HepG2 (cell line): ENCODE measurements around the gene NSF. TPM values are rescaled to one million over a fixed set of nuclear protein-coding genes. Genes with fewer than 3 reads are reported as not detected.
A peak's percentile ranks its signal among the peaks of the same experiment; 100 is the strongest.

Source experiments
- ASH2L ChIP-seq: fragments of 300-600, 200-600 bp; sonication (generic); IDR thresholded peaks from 2 replicates; pipeline ENCODE4 v1.7.0; 2017; ENCODE audit warnings: low read depth, mild to moderate bottlenecking, moderate library complexity, mixed read lengths, low read length; ENCODE audit not compliant: insufficient read length
- BHLHE40 ChIP-seq: IDR thresholded peaks from 2 replicates; pipeline ENCODE4 v1.6.1; 2011; ENCODE audit warnings: low read length, improper control_type of control experiment
- CENPX ChIP-seq: sonication (generic); formaldehyde crosslinking; IDR thresholded peaks from 2 replicates; pipeline ENCODE4 v1.9.0; 2021; ENCODE audit warnings: mild to moderate bottlenecking, missing genetic modification reagents, moderate library complexity
- CHD2 ChIP-seq: IDR thresholded peaks from 2 replicates; pipeline ENCODE4 v1.6.1; 2011; ENCODE audit warnings: low read depth, low read length, improper control_type of control experiment
- DR1 ChIP-seq: sonication (generic); formaldehyde crosslinking; IDR thresholded peaks from 2 replicates; pipeline ENCODE4 v1.8.0; 2021; ENCODE audit warnings: mild to moderate bottlenecking, missing genetic modification reagents, inconsistent platforms
- MTERF4 ChIP-seq: sonication (generic); formaldehyde crosslinking; IDR thresholded peaks from 2 replicates; pipeline ENCODE4 v1.8.0; 2023; ENCODE audit warnings: mild to moderate bottlenecking, missing genetic modification reagents
- RARA ChIP-seq: IDR thresholded peaks from 2 replicates; pipeline ENCODE4 v1.6.1; 2016; ENCODE audit warnings: missing genetic modification reagents, missing compliant biosample characterization
- RXRA ChIP-seq: sonication (generic); formaldehyde crosslinking; IDR thresholded peaks from 2 replicates; pipeline ENCODE4 v1.5.1; 2020; ENCODE audit warnings: missing genetic modification reagents
- SMAD3 ChIP-seq: sonication (generic); formaldehyde crosslinking; IDR thresholded peaks from 2 replicates; pipeline ENCODE4 v1.4.0; 2020; ENCODE audit warnings: missing genetic modification reagents
- SMC3 ChIP-seq: IDR thresholded peaks from 2 replicates; pipeline ENCODE4 v1.6.1; 2011; ENCODE audit warnings: low read length, improper control_type of control experiment
- SOX6 ChIP-seq, 2 experiments: fragments of 450-650 bp in 1 of 2; sonication (generic) in 1 of 2; formaldehyde crosslinking in 1 of 2; IDR thresholded peaks; 2 replicates each; pipeline versions ENCODE4 v1.4.0 to v1.6.1; 2017 to 2020; ENCODE audit warnings: antibody characterized with exemption in 1 of 2, mild to moderate bottlenecking in 1 of 2, missing genetic modification reagents in 1 of 2
- SRSF1 ChIP-seq: fragments of 200-400 bp; formaldehyde crosslinking; optimal IDR thresholded peaks from 2 replicates; pipeline ENCODE3; 2017; ENCODE audit warnings: mild to moderate bottlenecking, low read depth, low read length, moderate library complexity
- TFE3 ChIP-seq: IDR thresholded peaks from 2 replicates; pipeline ENCODE4 v1.6.1; 2016
- ZNF549 ChIP-seq: sonication (generic); formaldehyde crosslinking; IDR thresholded peaks from 2 replicates; pipeline ENCODE4 v1.5.0; 2020; ENCODE audit warnings: missing genetic modification reagents
- ZNF572 ChIP-seq: sonication (generic); formaldehyde crosslinking; IDR thresholded peaks from 2 replicates; pipeline ENCODE4 v1.5.1; 2020; ENCODE audit warnings: mild to moderate bottlenecking, missing genetic modification reagents
- ZNF614 ChIP-seq: IDR thresholded peaks from 2 replicates; pipeline ENCODE4 v1.6.1; 2018; ENCODE audit warnings: missing biosample characterization, missing genetic modification reagents, inconsistent platforms, borderline replicate concordance
- ZNF687 ChIP-seq: sonication (generic); formaldehyde crosslinking; IDR thresholded peaks from 2 replicates; pipeline ENCODE4 v1.5.1; 2020; ENCODE audit warnings: mild to moderate bottlenecking, missing genetic modification reagents, moderate library complexity
- ZNF75D ChIP-seq: sonication (generic); formaldehyde crosslinking; IDR thresholded peaks from 2 replicates; pipeline ENCODE4 v1.8.1; 2023; ENCODE audit warnings: missing genetic modification reagents, mild to moderate bottlenecking, borderline replicate concordance
- ZNF770 ChIP-seq: sonication (generic); formaldehyde crosslinking; IDR thresholded peaks from 2 replicates; pipeline ENCODE4 v1.5.0; 2020; ENCODE audit warnings: mild to moderate bottlenecking, missing genetic modification reagents
- ZNF878 ChIP-seq: sonication (generic); formaldehyde crosslinking; IDR thresholded peaks from 2 replicates; pipeline ENCODE4 v1.8.1; 2023; ENCODE audit warnings: mild to moderate bottlenecking, missing genetic modification reagents, moderate library complexity
- polyA plus RNA-seq, 8 experiments: library from polyadenylated mRNA; depleted of rRNA in 3 of 8; stranded (reverse) in 7 of 8; unstranded in 1 of 8; fragments of >200 nt; fragmentation: Illumina TruSeq in 4 of 8; extraction: Trizol in 4 of 8; gene quantifications; 2 replicates each; pipeline versions ENCODE4 v1.2.1 to v1.2.3, GENCODE V29; 2011 to 2016; ENCODE audit warnings: low read depth in 4 of 8, missing spikeins in 1 of 8, mixed read lengths in 1 of 8; ENCODE audit not compliant: insufficient read depth in 1 of 8
- total RNA-seq, 5 experiments: library from RNA; depleted of rRNA; stranded (reverse); fragments of >200 nt; fragmentation: Illumina TruSeq; extraction: Trizol; gene quantifications; 2 replicates each; pipeline ENCODE4 v1.2.3, GENCODE V29; 2016; ENCODE audit warnings: low read depth in 1 of 5

NSF gene
- total and polyA plus RNA-seq, 2 of the 13 experiments (the other 11 are each of a cell fraction or from before 2014, with no cell fraction given), result 21.9 to 37.8 TPM

- TF ChIP-seq BHLHE40, result no peak
- TF ChIP-seq SMAD3 (CRISPR knock-in tag), result no peak
- no peak for TF ChIP-seq DR1
- no peak for TF ChIP-seq ZNF614
- TF ChIP-seq SMC3, result no peak
- no peak for TF ChIP-seq SOX6 (IDR thresholded peaks at IDR 0.05)
- no peak for TF ChIP-seq SOX6 (CRISPR knock-in tag; IDR thresholded peaks at IDR 0.05)
- TF ChIP-seq MTERF4 (CRISPR knock-in tag), result no peak
- TF ChIP-seq ZNF572 (CRISPR knock-in tag), result no peak
- TF ChIP-seq RXRA (CRISPR knock-in tag), result no peak
- TF ChIP-seq ZNF549 (CRISPR knock-in tag), result no peak
- 0 out of 2 replicates have a peak, but pooled peaks have one; percentile 35 for TF ChIP-seq RARA (CRISPR knock-in tag)
- no peak for TF ChIP-seq ZNF75D (CRISPR knock-in tag)
- no peak for TF ChIP-seq ZNF878 (CRISPR knock-in tag)
- no peak for TF ChIP-seq ZNF770 (CRISPR knock-in tag)
- TF ChIP-seq CENPX (CRISPR knock-in tag), result no peak
- TF ChIP-seq CHD2, result no peak
- no peak for TF ChIP-seq ASH2L
- TF ChIP-seq TFE3 (CRISPR knock-in tag), result no peak
- peak; percentile 70 for TF ChIP-seq SRSF1
- peak; percentile 78 for TF ChIP-seq ZNF687
Measured at GRCh38 chr17:46795379-46795952, 205.0 kb downstream of the NSF start (continued).
